A549 (cell line): ENCODE data around the gene CRYZ. TPM values are rescaled to one million over a fixed set of nuclear protein-coding genes. Genes with fewer than 3 reads are reported as not detected.

Experiments used
- ATAC-seq, 2 experiments: fragments of 200-7000 bp in 1 of 2; fragments of >200 bp in 1 of 2; cut with Nextera tagmentation in 1 of 2; cut with Tn5 transposase in 1 of 2; 3 replicates each; pipeline versions ENCODE4 v1.8.0 to v1.9.1; 2018 to 2020; ENCODE audit warnings: mild to moderate bottlenecking in 1 of 2, moderate library complexity in 1 of 2
- CTCF ChIA-PET: fragments of 300-600 bp; sonication (Branson Sonifier 250); formaldehyde crosslinking; extraction: SDS; loops from one replicate; lab custom pipeline; 2021; ENCODE audit warnings: antibody characterized with exemption, inconsistent platforms; lab: Yijun Ruan, JAX
- POLR2A ChIA-PET: fragments of 350-600 bp; formaldehyde crosslinking; extraction: SDS; loops from one replicate; lab custom pipeline; 2021; ENCODE audit warnings: antibody characterized with exemption, inconsistent platforms; lab: Yijun Ruan, JAX
- DNase-seq, 2 experiments: peaks; one replicate each; pipeline versions ENCODE4 v3.0.0 to v3.0.0-alpha.2; 2011 to 2016; ENCODE audit warnings: low read depth in 1 of 2, low spot score in 1 of 2
- FAIRE-seq: peaks from 2 replicates; lab custom pipeline; 2011; peaks lifted over from hg19 to GRCh38; lab: Jason Lieb, UNC
- H3K27ac ChIP-seq, 2 experiments: fragments of >200 bp; sonication (Bioruptor Twin); formaldehyde crosslinking; 3 replicates each; pipeline ENCODE4 v1.5.1; 2016 to 2017
- H3K4me1 ChIP-seq: fragments of >200 bp; sonication (Bioruptor Twin); formaldehyde crosslinking; 3 replicates; pipeline ENCODE4 v1.6.1; 2016
- H3K4me2 ChIP-seq: fragments of >200 bp; sonication (Bioruptor Twin); formaldehyde crosslinking; 3 replicates; pipeline ENCODE4 v1.6.1; 2016
- H3K4me3 ChIP-seq: fragments of >200 bp; sonication (Bioruptor Twin); formaldehyde crosslinking; 3 replicates; pipeline ENCODE4 v1.5.1; 2016
- H3K9me3 ChIP-seq: fragments of >200 bp; sonication (Bioruptor Twin); formaldehyde crosslinking; 3 replicates; pipeline ENCODE4 v1.6.1; 2016
- ATOH8 ChIP-seq: fragments of 250-450 bp; sonication (Bioruptor Pico); IDR thresholded peaks from 2 replicates; pipeline ENCODE4 v1.5.0; 2020; ENCODE audit warnings: low read depth, mild to moderate bottlenecking, moderate library complexity
- BCL3 ChIP-seq: fragments of >200 bp; sonication (Bioruptor Twin); formaldehyde crosslinking; IDR thresholded peaks from 3 replicates; pipeline ENCODE4 v1.6.1; 2016
- CEBPB ChIP-seq, 2 experiments: fragments of >200 bp in 1 of 2; sonication (Bioruptor Twin) in 1 of 2; formaldehyde crosslinking in 1 of 2; IDR thresholded peaks; 2 replicates each; pipeline ENCODE4 v1.6.1; 2012 to 2016
- CHD2 ChIP-seq: fragments of 150-350 bp; IDR thresholded peaks from 2 replicates; pipeline ENCODE4 v1.6.1; 2014; ENCODE audit warnings: low read length; ENCODE audit not compliant: partially characterized antibody
- E2F6 ChIP-seq: IDR thresholded peaks from 2 replicates; pipeline ENCODE4 v1.6.1; 2012; ENCODE audit warnings: low read depth, borderline replicate concordance
- EHMT2 ChIP-seq: fragments of 200-600 bp; sonication (generic); IDR thresholded peaks from 2 replicates; pipeline ENCODE4 v1.6.1; 2016; ENCODE audit warnings: antibody characterized with exemption, low read depth, mild to moderate bottlenecking, moderate library complexity
- ELK1 ChIP-seq: fragments of 150-350 bp; IDR thresholded peaks from 2 replicates; pipeline ENCODE4 v1.6.1; 2014; ENCODE audit warnings: low read depth, mild to moderate bottlenecking, low read length
- EP300 ChIP-seq, 2 experiments: fragments of >200 bp; sonication (Bioruptor Twin); formaldehyde crosslinking; IDR thresholded peaks; 2 replicates in 1 of 2; 3 replicates in 1 of 2; pipeline ENCODE4 v1.6.1; 2016 to 2017
- FOSL2 ChIP-seq, 2 experiments: fragments of 450-650 bp in 1 of 2; fragments of >200 bp in 1 of 2; sonication (Bioruptor Twin) in 1 of 2; formaldehyde crosslinking; IDR thresholded peaks; 2 replicates each; pipeline versions ENCODE4 v1.5.0 to v1.6.1; 2016 to 2020; ENCODE audit warnings: mild to moderate bottlenecking in 1 of 2, moderate library complexity in 1 of 2
- GATA3 ChIP-seq: IDR thresholded peaks from 2 replicates; pipeline ENCODE4 v1.6.1; 2012; ENCODE audit warnings: borderline replicate concordance
- HEYL ChIP-seq: fragments of 250-450 bp; sonication (Bioruptor Pico); IDR thresholded peaks from 2 replicates; pipeline ENCODE4 v1.8.0; 2021; ENCODE audit warnings: mild to moderate bottlenecking, moderate library complexity
- HOXB13 ChIP-seq: fragments of 250-450 bp; sonication (Bioruptor Pico); IDR thresholded peaks from 2 replicates; pipeline ENCODE4 v1.5.0; 2020; ENCODE audit warnings: low read depth, mild to moderate bottlenecking, moderate library complexity
- JUN ChIP-seq, 2 experiments: fragments of >200 bp; sonication (Bioruptor Twin); formaldehyde crosslinking; IDR thresholded peaks; 2 replicates in 1 of 2; 3 replicates in 1 of 2; pipeline ENCODE4 v1.6.1; 2016 to 2017
- JUNB ChIP-seq: fragments of >200 bp; sonication (Bioruptor Twin); formaldehyde crosslinking; IDR thresholded peaks from 2 replicates; pipeline ENCODE4 v1.6.1; 2016
- KDM5A ChIP-seq: fragments of 200-600 bp; sonication (generic); IDR thresholded peaks from 2 replicates; pipeline ENCODE4 v1.6.1; 2016; ENCODE audit warnings: antibody characterized with exemption, mild to moderate bottlenecking
- MAFK ChIP-seq: fragments of 450-650 bp; IDR thresholded peaks from 2 replicates; pipeline ENCODE4 v1.6.1; 2014; ENCODE audit not compliant: partially characterized antibody
- MAX ChIP-seq: IDR thresholded peaks from 2 replicates; pipeline ENCODE4 v1.6.1; 2012
- MYC ChIP-seq: IDR thresholded peaks from 2 replicates; pipeline ENCODE4 v1.6.1; 2012; ENCODE audit warnings: mild to moderate bottlenecking, inconsistent platforms, low read length, improper control_type of control experiment, borderline replicate concordance
- NR3C1 ChIP-seq: fragments of >200 bp; sonication (Bioruptor Twin); formaldehyde crosslinking; IDR thresholded peaks from 3 replicates; pipeline ENCODE4 v1.6.1; 2017
- POLR2A ChIP-seq: IDR thresholded peaks from 2 replicates; pipeline ENCODE4 v1.6.1; 2012; ENCODE audit warnings: mild to moderate bottlenecking, low read length
- RAD21 ChIP-seq, 2 experiments: fragments of >200 bp in 1 of 2; sonication (Bioruptor Twin) in 1 of 2; formaldehyde crosslinking in 1 of 2; IDR thresholded peaks in 1 of 2; conservative IDR thresholded peaks in 1 of 2; 2 replicates in 1 of 2; 3 replicates in 1 of 2; pipeline ENCODE4 v1.6.1; 2012 to 2018; ENCODE audit warnings: inconsistent platforms in 1 of 2
- RNF2 ChIP-seq: fragments of 200-600 bp; sonication (generic); IDR thresholded peaks from 2 replicates; pipeline ENCODE4 v1.6.1; 2016; ENCODE audit warnings: low read depth, mild to moderate bottlenecking, antibody characterized with exemption, moderate library complexity, borderline replicate concordance
- SMC3 ChIP-seq: fragments of >200 bp; sonication (Bioruptor Twin); formaldehyde crosslinking; IDR thresholded peaks from 3 replicates; pipeline ENCODE4 v1.6.1; 2018; ENCODE audit warnings: inconsistent platforms
- WGBS: methylation state at CpG from one replicate; pipeline ENCODE4 v1.1.6; 2017; ENCODE audit errors: missing lambda C conversion rate; 5-methylcytosine and 5-hydroxymethylcytosine counted together
- polyA plus RNA-seq, 4 experiments: library from polyadenylated mRNA; depleted of rRNA in 3 of 4; stranded (reverse); fragments of >200 nt; fragmentation: RNase III in 1 of 4; extraction: RNeasy Plus Mini Kit Qiagen cat#74134 plus additional on column Dnase treatment in 1 of 4; gene quantifications; 2 replicates in 3 of 4; 3 replicates in 1 of 4; pipeline ENCODE4 v1.2.3, GENCODE V29; 2011 to 2017

Gene CRYZ
- polyA plus RNA-seq, 2 of the 4 experiments (the other 2 are of a cell fraction), result 99.1 to 159 TPM

- no peak for FAIRE-seq
- ATAC-seq, result peak; percentile 31 to 36; a peak in 5 of 6 replicates
Measured at GRCh38 chr1:74731399-74732052, 1.3 kb downstream of the CRYZ start.

GRCh38 chr1:74729741-74730478, 2.9 kb downstream of the CRYZ start:
- CTCF ChIA-PET, result interaction anchor here (1.2 kb wide), 1 partner anchor 41 kb away, joined by 3 read pairs; no protein-coding TSS in a partner anchor
- peak overlapping the region; percentile 96 for H3K4me2 ChIP-seq

More at GRCh38 chr1:74731399-74732052, 1.3 kb downstream of the CRYZ start:
- WGBS, result under 1% methylated on average over 10 of the region's 11 CpGs
- ChIA-PET POLR2A (no interaction called here), CTCF (no interaction called here)
- Histone ChIP-seq H3K4me3 (peak overlapping the region; percentile 66), H3K4me2 (peak overlapping the region; percentile 96), H3K9me3 (peaks cover 14% of the 10 kb centered on the region), H3K4me1 (peaks cover 28% of the 10 kb centered on the region), H3K27ac (peak overlapping the region; percentile 84 to 94)
- peak; percentile 32 to 61 for DNase-seq
- TF ChIP-seq E2F6 (no peak), KDM5A (no peak), HEYL (CRISPR knock-in tag) (no peak), MYC (no peak), CEBPB (IDR thresholded peaks at IDR 0.05) (no peak), EP300 (IDR thresholded peaks at IDR 0.05) (no peak), FOSL2 (IDR thresholded peaks at IDR 0.05) (0 out of 2 replicates have a peak, but pooled peaks have one; percentile 37), FOSL2 (CRISPR knock-in tag; IDR thresholded peaks at IDR 0.05) (peak; percentile 58), GATA3 (peak; percentile 67; the same call in 1 of the 2 replicates), ELK1 (no peak)

GRCh38 chr1:74728736-74729135, 4.1 kb downstream of the CRYZ start:
- Histone ChIP-seq H3K4me2 (no peak overlapping the region; the same call in 2 of the 3 replicates), H3K27ac (peak overlapping the region in 1 of 2 experiments; percentile 94; a peak in 4 of 6 replicates), H3K4me1 (peaks cover 17% of the 10 kb centered on the region), H3K9me3 (peaks cover 24% of the 10 kb centered on the region), H3K4me3 (no peak overlapping the region)
- no peak for DNase-seq
- 79% methylated on average over 3 of the region's 3 CpGs for WGBS
- FAIRE-seq, result no peak
- ChIA-PET POLR2A (no interaction called here), CTCF (interaction anchor here (1.2 kb wide), 1 partner anchor 39 kb away, joined by 3 read pairs; no protein-coding TSS in a partner anchor)
- no peak for ATAC-seq
- TF ChIP-seq RNF2, result no peak
- no peak for TF ChIP-seq NR3C1
- no peak for TF ChIP-seq HOXB13
- no peak for TF ChIP-seq BCL3
- no peak for TF ChIP-seq ATOH8 (CRISPR knock-in tag)
- no peak for TF ChIP-seq MAFK
- no peak for TF ChIP-seq EHMT2
- no peak for TF ChIP-seq CHD2
- no peak for TF ChIP-seq E2F6
- no peak for TF ChIP-seq POLR2A

More at GRCh38 chr1:74729741-74730478, 2.9 kb downstream of the CRYZ start:
- WGBS, result 31% methylated on average over 6 of the region's 6 CpGs
- Histone ChIP-seq H3K27ac (peak overlapping the region; percentile 84 to 94), H3K4me3 (peak overlapping the region; percentile 66; the same call in 2 of the 3 replicates), H3K4me1 (peaks cover 25% of the 10 kb centered on the region), H3K9me3 (peaks cover 24% of the 10 kb centered on the region)
- ATAC-seq (peak; percentile 52 to 58), FAIRE-seq (no peak), DNase-seq (peak; percentile 44 to 82)
- POLR2A ChIA-PET, result no interaction called here
- TF ChIP-seq FOSL2 (IDR thresholded peaks at IDR 0.05) (peak; percentile 83), FOSL2 (CRISPR knock-in tag; IDR thresholded peaks at IDR 0.05) (peak; percentile 92), SMC3 (no peak), JUNB (peak; percentile 85), RAD21 (conservative IDR thresholded peaks at IDR 0.05 in 1 of 2, IDR thresholded peaks at IDR 0.05 in 1 of 2) (no peak), GATA3 (peak; percentile 93), MAX (peak; percentile 70), EP300 (IDR thresholded peaks at IDR 0.05) (peak; percentile 36 to 54; a peak in 2 of 5 replicates), E2F6 (peak; percentile 22; the same call in 1 of the 2 replicates), JUN (IDR thresholded peaks at IDR 0.05) (peak; percentile 62 to 78; a peak in 4 of 5 replicates)
